Mucosa of descending colon (tissue), 3 donors: ENCODE measurements around the gene ZNF154. TPM values are rescaled to one million over a fixed set of nuclear protein-coding genes. Genes with fewer than 3 reads are reported as not detected.

Experiments
- ATAC-seq: fragments of 200-7000 bp; cut with Tn5 transposase; one replicate; pipeline ENCODE4 v1.9.1; 2020; ENCODE audit warnings: mild to moderate bottlenecking, moderate library complexity
- DNase-seq, 3 donors: peaks; one replicate each; pipeline ENCODE4 v3.0.0-alpha.2; 2020
- H3K36me3 ChIP-seq: fragments of 200-600 bp; one replicate; pipeline ENCODE4 v1.8.0; 2021; ENCODE audit warnings: low read depth, mild to moderate bottlenecking
- H3K4me1 ChIP-seq: fragments of 200-600 bp; one replicate; pipeline ENCODE4 v1.8.0; 2021; ENCODE audit warnings: low read depth, mild to moderate bottlenecking
- H3K4me3 ChIP-seq: fragments of 200-600 bp; one replicate; pipeline ENCODE4 v1.8.0; 2021; ENCODE audit warnings: mild to moderate bottlenecking
- H3K9me3 ChIP-seq: fragments of 200-600 bp; one replicate; pipeline ENCODE4 v1.8.0; 2021; ENCODE audit warnings: mild to moderate bottlenecking
- intact Hi-C, 2 donors: fragments of 100-400 bp; cut with DNase I in 1 of 2; cut with micrococcal nuclease in 1 of 2; formaldehyde crosslinking; loops; one replicate each; pipeline versions ENCODE4 v1.11.0 to v1.11.1; 2022; cut with DNase I, micrococcal nuclease
- total RNA-seq, 3 donors: library from RNA; stranded (reverse); fragmentation: NEBNext Ultra II Directional in 2 of 3; extraction: Animal tissue kit (Norgen Biotek cat#: 25700) in 2 of 3; gene quantifications; one replicate each; pipeline versions ENCODE4 v1.2.1 to v1.2.4, GENCODE V29; 2021 to 2023
- TF ChIP-seq, protein P1 (sequence below): fragments of 200-600 bp; IDR thresholded peaks from one replicate; pipeline ENCODE4 v1.8.0; 2022; ENCODE audit warnings: antibody characterized with exemption, mild to moderate bottlenecking
- donor health status: DM: no; HTN: no; CAD: no; lungs with moderate emphysema.
- donor health status: DM: no; HTN: no; CAD: no.
- donor health status: DM: no; HTN: yes; CAD: no.

ZNF154 gene
- total RNA-seq, 3 donors from 2014 or later: 0.72 to 13.7 (median 1.5) TPM

DNA sequence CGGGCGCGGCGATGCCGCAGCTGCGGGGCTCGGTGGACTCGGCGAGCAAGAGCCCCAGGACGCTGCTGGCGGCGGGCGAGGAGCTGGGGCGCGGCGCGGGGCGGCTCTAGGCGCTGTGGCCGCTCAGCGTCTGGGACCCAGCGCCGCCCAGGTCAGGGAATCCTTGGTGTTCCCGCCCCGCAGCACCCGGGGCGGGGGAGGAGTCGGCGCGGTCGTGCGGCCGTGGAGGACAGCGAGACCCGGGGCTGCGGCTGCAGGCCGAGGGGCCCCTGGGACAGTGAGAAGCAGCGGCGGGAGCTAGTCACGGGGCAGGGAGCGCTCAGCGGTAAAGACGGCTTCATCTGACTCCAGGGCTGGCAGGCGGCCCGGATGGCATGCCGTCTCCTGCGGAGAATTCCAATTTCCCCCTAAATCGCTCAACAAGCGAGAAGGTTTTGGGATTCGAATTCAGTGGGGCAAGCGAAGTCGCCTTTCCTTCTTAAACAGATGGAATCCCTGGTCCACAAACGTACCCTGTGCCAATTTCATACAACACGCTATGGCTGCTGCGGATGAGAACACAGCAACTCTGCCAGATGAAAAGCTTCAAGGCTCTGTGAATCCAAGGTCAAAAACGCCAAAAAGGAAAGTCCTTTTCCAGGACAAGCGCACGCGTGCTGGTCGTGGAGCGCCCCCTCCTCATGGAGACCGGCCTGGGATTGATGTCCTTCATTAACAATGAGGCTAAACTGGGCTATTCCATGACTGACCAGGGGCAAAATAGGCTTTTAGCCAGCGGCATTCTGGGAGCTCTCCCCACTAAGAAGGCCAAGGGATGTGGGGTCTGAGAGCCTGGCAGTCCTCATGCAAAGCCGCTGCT, 44.5 kb downstream of the ZNF154 start:
- Histone ChIP-seq H3K4me1 (no peaks in the 10 kb centered on the region), H3K36me3 (no peaks in the 10 kb centered on the region), H3K9me3 (no peaks in the 10 kb centered on the region), H3K4me3 (no peak overlapping the region)
- DNase-seq (peak; percentile 42 to 56 (median 52)), ATAC-seq (peak; percentile 92)
- intact Hi-C loops: no loop called here
- TF ChIP-seq, protein P1, sequence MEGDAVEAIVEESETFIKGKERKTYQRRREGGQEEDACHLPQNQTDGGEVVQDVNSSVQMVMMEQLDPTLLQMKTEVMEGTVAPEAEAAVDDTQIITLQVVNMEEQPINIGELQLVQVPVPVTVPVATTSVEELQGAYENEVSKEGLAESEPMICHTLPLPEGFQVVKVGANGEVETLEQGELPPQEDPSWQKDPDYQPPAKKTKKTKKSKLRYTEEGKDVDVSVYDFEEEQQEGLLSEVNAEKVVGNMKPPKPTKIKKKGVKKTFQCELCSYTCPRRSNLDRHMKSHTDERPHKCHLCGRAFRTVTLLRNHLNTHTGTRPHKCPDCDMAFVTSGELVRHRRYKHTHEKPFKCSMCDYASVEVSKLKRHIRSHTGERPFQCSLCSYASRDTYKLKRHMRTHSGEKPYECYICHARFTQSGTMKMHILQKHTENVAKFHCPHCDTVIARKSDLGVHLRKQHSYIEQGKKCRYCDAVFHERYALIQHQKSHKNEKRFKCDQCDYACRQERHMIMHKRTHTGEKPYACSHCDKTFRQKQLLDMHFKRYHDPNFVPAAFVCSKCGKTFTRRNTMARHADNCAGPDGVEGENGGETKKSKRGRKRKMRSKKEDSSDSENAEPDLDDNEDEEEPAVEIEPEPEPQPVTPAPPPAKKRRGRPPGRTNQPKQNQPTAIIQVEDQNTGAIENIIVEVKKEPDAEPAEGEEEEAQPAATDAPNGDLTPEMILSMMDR: no peak

DNA sequence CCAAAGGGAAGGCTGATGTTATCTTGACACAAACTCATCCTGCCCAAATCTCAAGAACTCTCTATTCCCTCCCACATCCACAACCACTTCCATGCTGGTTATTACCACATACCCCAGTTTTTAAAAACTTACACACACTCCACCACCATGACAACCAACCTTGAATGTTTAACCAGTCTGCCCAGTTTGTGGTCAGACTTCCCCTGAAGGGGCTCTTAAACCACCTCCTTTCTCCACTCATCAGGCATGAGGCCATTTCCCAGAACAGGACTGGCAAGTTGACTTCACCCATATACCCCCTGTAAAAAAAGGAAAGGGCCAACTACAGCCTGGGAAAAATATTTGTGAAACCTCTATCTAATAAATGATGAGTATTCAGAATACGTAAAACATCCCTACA, 52.7 kb downstream of the ZNF154 start:
- Histone ChIP-seq H3K4me1 (no peaks in the 10 kb centered on the region), H3K36me3 (no peaks in the 10 kb centered on the region), H3K4me3 (no peak overlapping the region), H3K9me3 (peaks cover 6% of the 10 kb centered on the region)
- TF ChIP-seq, protein P1: no peak
- intact Hi-C loops: no loop called here
- ATAC-seq (no peak), DNase-seq (no peak)

DNA sequence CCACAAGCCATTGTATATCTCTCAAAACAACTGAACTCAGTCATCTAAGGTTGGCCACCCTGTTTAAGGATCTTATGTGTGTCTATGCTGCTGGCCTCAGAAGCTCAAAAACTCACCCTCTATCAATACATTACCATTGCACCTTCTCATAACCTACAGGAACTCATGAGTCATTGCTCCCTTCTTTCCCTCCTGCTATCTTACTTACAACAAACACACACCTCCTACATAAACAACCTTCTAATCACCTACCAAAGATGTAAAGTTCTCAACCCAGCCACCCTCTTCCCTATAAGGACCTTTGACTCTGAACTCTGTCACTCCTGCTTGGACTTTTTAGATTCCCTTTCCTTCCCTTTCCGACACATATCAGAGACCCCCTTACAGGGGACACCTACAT, 53.6 kb downstream of the ZNF154 start:
- TF ChIP-seq, protein P1: no peak
- intact Hi-C loops: no loop called here
- H3K4me1 ChIP-seq: no peaks in the 10 kb centered on the region
- DNase-seq (no peak), ATAC-seq (no peak)
- no peaks in the 10 kb centered on the region for H3K36me3 ChIP-seq
- peaks cover 6% of the 10 kb centered on the region for H3K9me3 ChIP-seq
- no peak overlapping the region for H3K4me3 ChIP-seq

DNA sequence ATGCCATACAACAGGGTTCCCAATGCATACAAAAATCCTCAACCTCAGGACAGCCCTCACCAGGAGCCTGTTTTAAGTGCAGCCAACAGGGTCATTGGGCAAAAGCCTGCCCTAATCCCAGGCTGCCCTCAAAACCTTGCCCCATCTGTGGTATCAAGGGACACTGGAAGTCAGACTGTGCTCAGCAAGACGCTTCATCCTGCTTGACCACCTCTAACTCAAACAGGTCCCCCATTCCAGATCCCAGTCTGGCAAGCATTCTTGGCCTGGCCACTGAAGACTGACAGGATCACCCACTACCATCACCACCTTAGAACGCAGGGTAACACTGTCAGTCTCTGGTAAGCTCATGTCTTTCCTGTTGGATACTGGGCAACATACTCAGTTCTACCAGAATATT, 55.3 kb downstream of the ZNF154 start:
- TF ChIP-seq, protein P1: no peak
- ATAC-seq: no peak
- no peak for DNase-seq
- Histone ChIP-seq H3K4me1 (no peaks in the 10 kb centered on the region), H3K9me3 (peaks cover 6% of the 10 kb centered on the region), H3K4me3 (no peak overlapping the region), H3K36me3 (no peaks in the 10 kb centered on the region)
- intact Hi-C loops: no loop called here

DNA sequence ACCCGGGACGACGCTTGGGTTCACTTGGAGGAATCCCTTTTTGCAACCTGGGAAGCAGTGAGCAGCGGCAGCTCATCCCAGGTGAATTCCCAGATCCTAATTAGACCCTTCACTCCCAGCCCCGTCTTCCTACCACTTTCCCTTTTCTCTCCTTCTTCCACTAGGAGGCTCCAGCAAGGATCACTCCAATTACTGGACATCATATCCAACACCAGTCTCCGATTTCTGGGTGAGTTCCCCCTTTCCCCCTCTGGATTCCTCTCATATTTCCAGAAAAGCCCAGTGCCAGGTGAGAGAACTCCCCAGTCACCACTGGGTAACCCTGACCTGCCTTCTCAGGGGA, 57.4 kb downstream of the ZNF154 start:
- no peak for DNase-seq
- TF ChIP-seq, protein P1: no peak
- no peak for ATAC-seq
- peaks cover 6% of the 10 kb centered on the region for H3K9me3 ChIP-seq
- H3K4me1 ChIP-seq: no peaks in the 10 kb centered on the region
- no peak overlapping the region for H3K4me3 ChIP-seq
- intact Hi-C loops: no loop called here
- H3K36me3 ChIP-seq: no peaks in the 10 kb centered on the region
